Measurements from ENCODE around the gene PSG3.
"Not testable (repeated sequence)": the region's sequence is repeated elsewhere in the genome, so short reads cannot be mapped to it uniquely, and the experiment has no call there.

Gene PSG3

GRCh38 chr19:42695811-42696503, 44.3 kb downstream of the PSG3 start:
- no peak for DNase-seq (ENCODE audit: low read depth, low spot score)

GRCh38 chr19:42693760-42694350, 46.4 kb downstream of the PSG3 start:
- no peak for DNase-seq (ENCODE audit: low read depth, low spot score)

GRCh38 chr19:42683917-42684513, 56.3 kb downstream of the PSG3 start:
- DNase-seq (ENCODE audit: low read depth, low spot score): no peak

- DNase-seq (ENCODE audit: low read depth, low spot score): not testable (repeated sequence)
Measured at GRCh38 chr19:42676326-42676725, 64.0 kb downstream of the PSG3 start.

GRCh38 chr19:42674549-42674948, 65.7 kb downstream of the PSG3 start:
- not testable (repeated sequence) for DNase-seq (ENCODE audit: low read depth, low spot score)

All from brain pericyte (primary cell).